Loucy (cell line): Measurements from ENCODE around the gene CHDH.

Source experiments
- EZH2phosphoT487 ChIP-seq: fragments of 200-600 bp; IDR thresholded peaks from 2 replicates; pipeline ENCODE4 v1.6.1; 2018; ENCODE audit warnings: antibody characterized with exemption, mild to moderate bottlenecking, moderate library complexity, borderline replicate concordance
- TF ChIP-seq, protein P1 (sequence below): fragments of 200-600 bp; sonication (generic); conservative IDR thresholded peaks from 2 replicates; pipeline ENCODE4 v1.5.1; 2014; ENCODE audit warnings: mild to moderate bottlenecking, antibody characterized with exemption, low read length

DNA sequence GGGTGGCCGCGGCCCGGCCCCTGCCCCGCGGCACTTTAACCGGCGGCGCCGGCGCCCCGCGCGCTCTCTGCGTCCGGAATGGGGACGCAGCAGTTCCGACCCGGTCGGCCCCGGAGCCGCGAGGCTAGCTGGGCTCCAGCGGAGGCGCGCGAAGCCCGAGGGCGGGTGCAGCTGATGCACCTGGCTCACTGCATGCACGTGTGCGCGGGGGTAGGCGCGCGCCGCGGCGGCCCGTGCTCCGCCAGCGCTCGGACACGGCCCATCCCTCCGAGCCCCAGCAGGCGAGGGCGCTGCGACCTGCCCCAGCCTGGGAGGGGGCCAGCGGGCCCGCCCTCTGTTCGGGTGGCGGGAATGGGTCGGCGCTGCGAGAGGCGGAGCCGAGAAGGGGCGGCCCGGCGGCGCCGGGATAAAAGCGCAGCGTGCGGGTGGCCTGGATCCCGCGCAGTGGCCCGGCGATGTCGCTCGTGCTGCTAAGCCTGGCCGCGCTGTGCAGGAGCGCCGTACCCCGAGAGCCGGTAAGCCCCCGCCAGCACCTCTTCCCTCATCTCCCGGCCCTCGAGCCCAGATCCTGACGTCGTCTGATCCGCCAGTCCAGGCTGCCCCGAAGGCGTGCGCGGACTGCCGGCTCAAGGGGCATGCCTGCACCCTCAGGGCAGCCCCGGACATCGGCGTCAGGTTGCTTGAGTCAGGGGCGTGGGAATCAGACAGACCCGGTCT is at the start of gene CHDH, which contains the start of gene IL17RB:
- TF ChIP-seq, protein P1, sequence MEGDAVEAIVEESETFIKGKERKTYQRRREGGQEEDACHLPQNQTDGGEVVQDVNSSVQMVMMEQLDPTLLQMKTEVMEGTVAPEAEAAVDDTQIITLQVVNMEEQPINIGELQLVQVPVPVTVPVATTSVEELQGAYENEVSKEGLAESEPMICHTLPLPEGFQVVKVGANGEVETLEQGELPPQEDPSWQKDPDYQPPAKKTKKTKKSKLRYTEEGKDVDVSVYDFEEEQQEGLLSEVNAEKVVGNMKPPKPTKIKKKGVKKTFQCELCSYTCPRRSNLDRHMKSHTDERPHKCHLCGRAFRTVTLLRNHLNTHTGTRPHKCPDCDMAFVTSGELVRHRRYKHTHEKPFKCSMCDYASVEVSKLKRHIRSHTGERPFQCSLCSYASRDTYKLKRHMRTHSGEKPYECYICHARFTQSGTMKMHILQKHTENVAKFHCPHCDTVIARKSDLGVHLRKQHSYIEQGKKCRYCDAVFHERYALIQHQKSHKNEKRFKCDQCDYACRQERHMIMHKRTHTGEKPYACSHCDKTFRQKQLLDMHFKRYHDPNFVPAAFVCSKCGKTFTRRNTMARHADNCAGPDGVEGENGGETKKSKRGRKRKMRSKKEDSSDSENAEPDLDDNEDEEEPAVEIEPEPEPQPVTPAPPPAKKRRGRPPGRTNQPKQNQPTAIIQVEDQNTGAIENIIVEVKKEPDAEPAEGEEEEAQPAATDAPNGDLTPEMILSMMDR = no peak
- no peak for TF ChIP-seq EZH2phosphoT487
